K562 (cell line): ENCODE results near the gene ZNF146. TPM values are rescaled to one million over a fixed set of nuclear protein-coding genes. Genes with fewer than 3 reads are reported as not detected.

Experiments used
- ATAC-seq: fragments of 200-7000 bp; cut with Tn5 transposase; 3 replicates; pipeline ENCODE4 v1.9.1; 2020; ENCODE audit warnings: moderate library complexity
- BruUV-seq: library from RNA; stranded (reverse); fragments of 400-500 nt; replicated peaks from 2 replicates; lab custom pipeline; 2021; lab: Mats Ljungman, UMichigan
- CTCF ChIA-PET: fragments of 300-600 bp; formaldehyde crosslinking; extraction: SDS; loops from one replicate; lab custom pipeline; 2021; ENCODE audit warnings: low intra/inter-chr PET ratio; lab: Yijun Ruan, JAX
- POLR2A ChIA-PET: fragments of 300-600, 350-650 bp; sonication (Branson Sonifier 250); formaldehyde crosslinking; extraction: SDS; loops from one replicate; lab custom pipeline; 2021; ENCODE audit warnings: antibody characterized with exemption, inconsistent platforms; lab: Yijun Ruan, JAX
- DNase-seq, 4 experiments: peaks; one replicate each; pipeline versions ENCODE4 v3.0.0 to v3.0.0-alpha.2; 2011 to 2018; ENCODE audit warnings: low spot score in 3 of 4, mixed read lengths in 3 of 4; ENCODE audit errors: extremely low read depth in 1 of 4
- FAIRE-seq: peaks from 2 replicates; lab custom pipeline; 2011; peaks lifted over from hg19 to GRCh38; lab: Jason Lieb, UNC
- H2AFZ ChIP-seq: 2 replicates; pipeline ENCODE4 v1.6.0; 2011; ENCODE audit warnings: low read depth, low read length, control low read depth, inconsistent platforms
- H3K27ac ChIP-seq: fragments of 200-600 bp; 3 replicates; pipeline ENCODE4 v1.8.0; 2011; ENCODE audit warnings: low read depth, mild to moderate bottlenecking, control low read depth, inconsistent platforms, low read length, moderate library complexity, mixed read lengths; ENCODE audit errors: extremely low read depth
- H3K27me3 ChIP-seq, 2 experiments: fragments of 300-600 bp in 1 of 2; 2 replicates in 1 of 2; 3 replicates in 1 of 2; pipeline versions ENCODE4 v1.6.0 to v1.8.0; 2011; ENCODE audit warnings: inconsistent platforms in 2 of 2, low read length in 2 of 2, mild to moderate bottlenecking in 1 of 2, mixed read lengths in 1 of 2, moderate library complexity in 1 of 2; ENCODE audit not compliant: control insufficient read depth in 2 of 2, insufficient read depth in 2 of 2
- H3K36me3 ChIP-seq: fragments of 300-600 bp; 3 replicates; pipeline ENCODE4 v1.8.0; 2011; ENCODE audit warnings: mild to moderate bottlenecking, low read length, inconsistent platforms; ENCODE audit not compliant: control insufficient read depth, insufficient read depth
- H3K4me1 ChIP-seq, 2 experiments: fragments of 200-600 bp in 1 of 2; replicated peaks in 1 of 2; 2 replicates in 1 of 2; 3 replicates in 1 of 2; pipeline versions ENCODE4 v1.5.1 to v1.8.0; 2011; ENCODE audit warnings: inconsistent platforms in 2 of 2, low read length in 2 of 2, mild to moderate bottlenecking in 1 of 2, mixed read lengths in 1 of 2, moderate library complexity in 1 of 2; ENCODE audit not compliant: control insufficient read depth in 2 of 2, insufficient read depth in 2 of 2
- H3K4me2 ChIP-seq: 2 replicates; pipeline ENCODE4 v1.6.1; 2011; ENCODE audit warnings: low read length, control low read depth, inconsistent platforms, mixed read lengths; ENCODE audit not compliant: insufficient read depth
- H3K4me3 ChIP-seq: fragments of 200-600 bp; sonication (generic), shearing (Covaris generic); 2 replicates; pipeline ENCODE4 v1.5.1; 2016; ENCODE audit warnings: control low read depth, inconsistent platforms
- H3K79me2 ChIP-seq: fragments of 200-600 bp; 3 replicates; pipeline ENCODE4 v1.8.0; 2011; ENCODE audit warnings: low read length, inconsistent platforms; ENCODE audit not compliant: control insufficient read depth, insufficient read depth
- H3K9ac ChIP-seq, 2 experiments: 2 replicates each; pipeline versions ENCODE4 v1.6.0 to v1.6.1; 2011; ENCODE audit warnings: low read depth in 2 of 2, low read length in 2 of 2, control low read depth in 1 of 2, inconsistent platforms in 1 of 2, mild to moderate bottlenecking in 1 of 2, mixed read lengths in 1 of 2; ENCODE audit not compliant: insufficient read depth in 1 of 2
- H3K9me1 ChIP-seq: one replicate; pipeline ENCODE4 v1.6.0; 2011; ENCODE audit warnings: inconsistent platforms, mild to moderate bottlenecking, low read length, moderate library complexity; ENCODE audit not compliant: control insufficient read depth, insufficient read depth
- H3K9me3 ChIP-seq: replicated peaks from 2 replicates; pipeline ENCODE4 v1.5.1; 2011; ENCODE audit warnings: low read depth, low read length, inconsistent platforms; ENCODE audit not compliant: control insufficient read depth, insufficient read depth
- H4K20me1 ChIP-seq: replicated peaks from 2 replicates; pipeline ENCODE4 v1.6.1; 2011; ENCODE audit warnings: low read length, inconsistent platforms, mixed read lengths; ENCODE audit not compliant: control insufficient read depth, insufficient read depth
- CTBP1 ChIP-seq: fragments of 450-650 bp; IDR thresholded peaks from 2 replicates; pipeline ENCODE4 v1.6.1; 2016; ENCODE audit warnings: borderline replicate concordance
- HDAC6 ChIP-seq: IDR thresholded peaks from 2 replicates; pipeline ENCODE4 v1.6.1; 2012; ENCODE audit warnings: low read depth, mild to moderate bottlenecking, control low read depth, inconsistent platforms, low read length, moderate library complexity
- HDAC8 ChIP-seq: fragments of 450-650 bp; IDR thresholded peaks from 2 replicates; pipeline ENCODE4 v1.6.1; 2016; ENCODE audit warnings: mild to moderate bottlenecking, missing genetic modification characterization, moderate library complexity, missing compliant biosample characterization
- MBD2 ChIP-seq: sonication (generic); IDR thresholded peaks from 2 replicates; pipeline ENCODE4 v1.6.1; 2016; ENCODE audit warnings: low read depth, borderline replicate concordance
- MCM5 ChIP-seq: fragments of 450-650 bp; IDR thresholded peaks from 2 replicates; pipeline ENCODE4 v1.6.1; 2016; ENCODE audit warnings: low read depth
- MTA3 ChIP-seq: fragments of 450-650 bp; formaldehyde crosslinking; IDR thresholded peaks from 2 replicates; pipeline ENCODE4 v1.6.1; 2017; ENCODE audit warnings: mild to moderate bottlenecking, borderline replicate concordance
- SMARCA4 ChIP-seq: fragments of 450-650 bp; IDR thresholded peaks from 2 replicates; pipeline ENCODE4 v1.6.1; 2016
- ZNF274 ChIP-seq: IDR thresholded peaks from 2 replicates; pipeline ENCODE4 v1.6.1; 2011; ENCODE audit warnings: low read depth, mild to moderate bottlenecking, low read length, moderate library complexity, borderline replicate concordance
- ZNF436 ChIP-seq: fragments of 250-450, 450-650 bp; sonication (Bioruptor Pico); formaldehyde crosslinking; IDR thresholded peaks from 2 replicates; pipeline ENCODE4 v1.7.0; 2020; ENCODE audit warnings: mild to moderate bottlenecking
- ZNF644 ChIP-seq: fragments of 200-800 bp; sonication (Bioruptor generic); IDR thresholded peaks from 2 replicates; pipeline ENCODE4 v1.6.1; 2016; ENCODE audit warnings: low read depth, missing genetic modification characterization, missing compliant biosample characterization
- WGBS: fragments of 100-300 bp; shearing (Covaris generic); methylation state at CpG from one replicate; pipeline ENCODE4 v1.1.6; 2016; ENCODE audit warnings: low coverage, mixed read lengths; ENCODE audit not compliant: insufficient coverage; ENCODE audit errors: missing lambda C conversion rate; 5-methylcytosine and 5-hydroxymethylcytosine counted together
- in situ Hi-C: fragments of 300-500 bp; cut with MboI; formaldehyde crosslinking; loops from 4 replicates; pipeline ENCODE4 v1.15.0; 2018; ENCODE audit warnings: inconsistent platforms, mixed read lengths
- intact Hi-C: fragments of 100-400 bp; cut with micrococcal nuclease; formaldehyde crosslinking; loops from 2 replicates; pipeline ENCODE4 v1.14.2; 2022
- polyA plus RNA-seq, 8 experiments: library from polyadenylated mRNA; depleted of rRNA in 4 of 8; stranded (reverse) in 5 of 8; unstranded in 3 of 8; fragments of >200 nt; fragmentation: Nextera tagmentation in 2 of 8; fragmentation: Illumina TruSeq in 1 of 8; extraction: Ambion mirVana in 2 of 8; extraction: Trizol in 1 of 8; gene quantifications; 2 replicates each; pipeline versions ENCODE4 v1.2.1 to v1.2.3, GENCODE V29; 2011 to 2014; ENCODE audit warnings: inconsistent platforms in 1 of 8, missing spikeins in 1 of 8
- total RNA-seq, 7 experiments: library from RNA; depleted of rRNA in 6 of 7; stranded (reverse); fragments of >200 nt in 6 of 7; fragmentation: Illumina TruSeq in 2 of 7; extraction: Trizol in 2 of 7; gene quantifications; 2 replicates each; pipeline versions ENCODE4 v1.2.1 to v1.2.3, GENCODE V29; 2011 to 2021; ENCODE audit warnings: low replicate concordance in 1 of 7
- TF ChIP-seq, protein P1 (sequence below): fragments of 250-450 bp; sonication (Bioruptor Pico); IDR thresholded peaks from 2 replicates; pipeline ENCODE4 v1.8.0; 2022; ENCODE audit warnings: inconsistent platforms, mild to moderate bottlenecking, moderate library complexity, borderline replicate concordance
- TF ChIP-seq, protein P2 (sequence below): fragments of 450-650 bp; IDR thresholded peaks from one replicate; pipeline ENCODE4 v1.6.1; 2018; ENCODE audit warnings: mild to moderate bottlenecking, moderate library complexity; ENCODE audit not compliant: partially characterized antibody
- TF ChIP-seq, protein P3 (sequence below): fragments of 250-450 bp; sonication (Bioruptor Pico); IDR thresholded peaks from 2 replicates; pipeline ENCODE4 v1.4.0; 2020; ENCODE audit warnings: mild to moderate bottlenecking, moderate library complexity
- TF ChIP-seq, protein P4 (sequence below), 3 experiments: IDR thresholded peaks in 2 of 3; conservative IDR thresholded peaks in 1 of 3; 2 replicates each; pipeline ENCODE4 v1.5.1; 2011 to 2012; ENCODE audit warnings: low read length in 3 of 3, mild to moderate bottlenecking in 3 of 3, control low read depth in 2 of 3, improper control_type of control experiment in 1 of 3, inconsistent platforms in 1 of 3, low read depth in 1 of 3, mixed read lengths in 1 of 3, moderate library complexity in 1 of 3; ENCODE audit not compliant: insufficient read depth in 2 of 3

Gene ZNF146
- total and polyA plus RNA-seq, 9 of the 15 experiments (the other 6 are each of a cell fraction or from before 2014, with no cell fraction given) = 36.2 to 195 (median 116) TPM

DNA sequence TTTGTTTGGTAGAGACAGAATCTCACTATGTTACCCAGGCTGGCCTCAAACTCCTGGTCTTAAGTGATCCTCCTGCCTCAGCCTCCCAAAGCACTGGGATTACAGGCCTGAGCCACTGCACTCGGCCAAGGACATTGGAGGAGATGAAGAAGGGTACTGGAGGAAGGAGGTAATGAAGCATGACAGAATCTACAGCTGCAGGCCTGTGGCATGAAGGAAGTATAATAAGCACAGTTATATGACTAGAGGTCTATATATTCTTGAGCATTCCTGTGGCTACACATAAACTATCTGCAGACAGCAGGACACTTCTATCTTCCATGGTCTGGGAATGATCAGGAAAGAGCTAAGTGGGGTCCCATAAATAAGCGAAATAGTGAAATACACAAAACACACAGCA, 18.7 kb upstream of the ZNF146 start:
- Histone ChIP-seq H3K9ac (no peak overlapping the region), H3K4me1 (no peaks in the 10 kb centered on the region), H3K36me3 (no peaks in the 10 kb centered on the region), H3K9me3 (no peaks in the 10 kb centered on the region), H3K79me2 (no peaks in the 10 kb centered on the region), H3K4me3 (no peak overlapping the region), H3K9me1 (no peaks in the 10 kb centered on the region), H3K27me3 (no peaks in the 10 kb centered on the region), H3K27ac (no peak overlapping the region), H3K4me2 (no peak overlapping the region), H2AFZ (no peak overlapping the region), H4K20me1 (no peaks in the 10 kb centered on the region)
- TF ChIP-seq ZNF274 = no peak
- TF ChIP-seq, protein P1, sequence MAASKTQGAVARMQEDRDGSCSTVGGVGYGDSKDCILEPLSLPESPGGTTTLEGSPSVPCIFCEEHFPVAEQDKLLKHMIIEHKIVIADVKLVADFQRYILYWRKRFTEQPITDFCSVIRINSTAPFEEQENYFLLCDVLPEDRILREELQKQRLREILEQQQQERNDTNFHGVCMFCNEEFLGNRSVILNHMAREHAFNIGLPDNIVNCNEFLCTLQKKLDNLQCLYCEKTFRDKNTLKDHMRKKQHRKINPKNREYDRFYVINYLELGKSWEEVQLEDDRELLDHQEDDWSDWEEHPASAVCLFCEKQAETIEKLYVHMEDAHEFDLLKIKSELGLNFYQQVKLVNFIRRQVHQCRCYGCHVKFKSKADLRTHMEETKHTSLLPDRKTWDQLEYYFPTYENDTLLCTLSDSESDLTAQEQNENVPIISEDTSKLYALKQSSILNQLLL (CRISPR knock-in tag) = no peak
- no peak for TF ChIP-seq HDAC6
- no peak for TF ChIP-seq ZNF436 (CRISPR knock-in tag)
- TF ChIP-seq, protein P2, sequence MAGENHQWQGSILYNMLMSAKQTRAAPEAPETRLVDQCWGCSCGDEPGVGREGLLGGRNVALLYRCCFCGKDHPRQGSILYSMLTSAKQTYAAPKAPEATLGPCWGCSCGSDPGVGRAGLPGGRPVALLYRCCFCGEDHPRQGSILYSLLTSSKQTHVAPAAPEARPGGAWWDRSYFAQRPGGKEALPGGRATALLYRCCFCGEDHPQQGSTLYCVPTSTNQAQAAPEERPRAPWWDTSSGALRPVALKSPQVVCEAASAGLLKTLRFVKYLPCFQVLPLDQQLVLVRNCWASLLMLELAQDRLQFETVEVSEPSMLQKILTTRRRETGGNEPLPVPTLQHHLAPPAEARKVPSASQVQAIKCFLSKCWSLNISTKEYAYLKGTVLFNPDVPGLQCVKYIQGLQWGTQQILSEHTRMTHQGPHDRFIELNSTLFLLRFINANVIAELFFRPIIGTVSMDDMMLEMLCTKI = no peak
- TF ChIP-seq, protein P3, sequence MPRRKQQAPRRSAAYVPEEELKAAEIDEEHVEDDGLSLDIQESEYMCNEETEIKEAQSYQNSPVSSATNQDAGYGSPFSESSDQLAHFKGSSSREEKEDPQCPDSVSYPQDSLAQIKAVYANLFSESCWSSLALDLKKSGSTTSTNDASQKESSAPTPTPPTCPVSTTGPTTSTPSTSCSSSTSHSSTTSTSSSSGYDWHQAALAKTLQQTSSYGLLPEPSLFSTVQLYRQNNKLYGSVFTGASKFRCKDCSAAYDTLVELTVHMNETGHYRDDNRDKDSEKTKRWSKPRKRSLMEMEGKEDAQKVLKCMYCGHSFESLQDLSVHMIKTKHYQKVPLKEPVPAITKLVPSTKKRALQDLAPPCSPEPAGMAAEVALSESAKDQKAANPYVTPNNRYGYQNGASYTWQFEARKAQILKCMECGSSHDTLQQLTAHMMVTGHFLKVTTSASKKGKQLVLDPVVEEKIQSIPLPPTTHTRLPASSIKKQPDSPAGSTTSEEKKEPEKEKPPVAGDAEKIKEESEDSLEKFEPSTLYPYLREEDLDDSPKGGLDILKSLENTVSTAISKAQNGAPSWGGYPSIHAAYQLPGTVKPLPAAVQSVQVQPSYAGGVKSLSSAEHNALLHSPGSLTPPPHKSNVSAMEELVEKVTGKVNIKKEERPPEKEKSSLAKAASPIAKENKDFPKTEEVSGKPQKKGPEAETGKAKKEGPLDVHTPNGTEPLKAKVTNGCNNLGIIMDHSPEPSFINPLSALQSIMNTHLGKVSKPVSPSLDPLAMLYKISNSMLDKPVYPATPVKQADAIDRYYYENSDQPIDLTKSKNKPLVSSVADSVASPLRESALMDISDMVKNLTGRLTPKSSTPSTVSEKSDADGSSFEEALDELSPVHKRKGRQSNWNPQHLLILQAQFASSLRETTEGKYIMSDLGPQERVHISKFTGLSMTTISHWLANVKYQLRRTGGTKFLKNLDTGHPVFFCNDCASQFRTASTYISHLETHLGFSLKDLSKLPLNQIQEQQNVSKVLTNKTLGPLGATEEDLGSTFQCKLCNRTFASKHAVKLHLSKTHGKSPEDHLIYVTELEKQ (CRISPR knock-in tag) = no peak
- TF ChIP-seq MBD2 = no peak
- TF ChIP-seq SMARCA4 = no peak
- no peak for TF ChIP-seq CTBP1
- no peak for TF ChIP-seq MTA3
- no peak for TF ChIP-seq ZNF644 (tag)
- no peak for TF ChIP-seq MCM5
- no peak for TF ChIP-seq HDAC8 (tag)
- TF ChIP-seq, protein P4, sequence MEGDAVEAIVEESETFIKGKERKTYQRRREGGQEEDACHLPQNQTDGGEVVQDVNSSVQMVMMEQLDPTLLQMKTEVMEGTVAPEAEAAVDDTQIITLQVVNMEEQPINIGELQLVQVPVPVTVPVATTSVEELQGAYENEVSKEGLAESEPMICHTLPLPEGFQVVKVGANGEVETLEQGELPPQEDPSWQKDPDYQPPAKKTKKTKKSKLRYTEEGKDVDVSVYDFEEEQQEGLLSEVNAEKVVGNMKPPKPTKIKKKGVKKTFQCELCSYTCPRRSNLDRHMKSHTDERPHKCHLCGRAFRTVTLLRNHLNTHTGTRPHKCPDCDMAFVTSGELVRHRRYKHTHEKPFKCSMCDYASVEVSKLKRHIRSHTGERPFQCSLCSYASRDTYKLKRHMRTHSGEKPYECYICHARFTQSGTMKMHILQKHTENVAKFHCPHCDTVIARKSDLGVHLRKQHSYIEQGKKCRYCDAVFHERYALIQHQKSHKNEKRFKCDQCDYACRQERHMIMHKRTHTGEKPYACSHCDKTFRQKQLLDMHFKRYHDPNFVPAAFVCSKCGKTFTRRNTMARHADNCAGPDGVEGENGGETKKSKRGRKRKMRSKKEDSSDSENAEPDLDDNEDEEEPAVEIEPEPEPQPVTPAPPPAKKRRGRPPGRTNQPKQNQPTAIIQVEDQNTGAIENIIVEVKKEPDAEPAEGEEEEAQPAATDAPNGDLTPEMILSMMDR (IDR thresholded peaks at IDR 0.05 in 2 of 3, conservative IDR thresholded peaks at IDR 0.05 in 1 of 3; ENCODE audit: insufficient read depth in 2 of 3, low read depth in 1 of 3, low read length in 3 of 3) = no peak
- DNase-seq (no peak), FAIRE-seq (no peak), ATAC-seq (no peak)
- BruUV-seq = no TSS peak
- CTCF ChIA-PET = no interaction called here
- in situ Hi-C loops (no loop called here), intact Hi-C loops (no loop called here)
- 37% methylated on average over 2 of the region's 2 CpGs for WGBS
- POLR2A ChIA-PET = interaction anchor here (0.6 to 1.1 kb wide), 2 partner anchors 12 to 15 kb away, joined by 3 to 4 read pairs; no protein-coding TSS in a partner anchor
